ENCODE data around the gene JAK1.
"Not testable (repeated sequence)": the region's sequence is repeated elsewhere in the genome, so short reads cannot be mapped to it uniquely, and the experiment has no call there.

Gene JAK1

DNA sequence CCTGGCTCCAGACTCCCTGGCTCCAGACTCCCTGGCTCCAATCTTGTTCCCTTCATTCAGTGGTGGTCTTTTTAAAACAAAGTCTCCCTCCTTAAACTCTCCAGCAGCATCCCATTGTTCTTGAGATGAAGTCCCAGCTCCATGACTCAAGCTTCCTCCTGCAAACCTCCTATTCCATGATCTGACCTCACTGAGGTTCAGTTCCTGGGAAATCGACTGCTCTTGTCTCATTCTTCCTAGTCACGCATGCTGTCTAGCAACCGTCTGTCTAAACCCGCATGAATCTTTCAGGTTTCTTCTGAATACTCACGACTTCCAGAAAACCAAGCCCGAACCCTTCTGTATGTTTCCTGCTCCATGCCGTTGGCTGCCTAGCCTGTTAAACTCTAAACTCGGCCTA is 129.5 kb downstream of the JAK1 start:
- Histone ChIP-seq H3K9ac (ENCODE audit: low read depth, low read length) (no peak overlapping the region), H3K4me3 (ENCODE audit: low read depth, low read length) (no peak overlapping the region), H3K36me3 (ENCODE audit: control insufficient read depth, insufficient read depth, low read length) (peaks cover 14% of the 10 kb centered on the region), H3K9me3 (ENCODE audit: control insufficient read depth, insufficient read depth, low read length) (no peaks in the 10 kb centered on the region), H3K27me3 (ENCODE audit: control insufficient read depth, insufficient read depth, low read length) (no peaks in the 10 kb centered on the region), H3K4me1 (ENCODE audit: control insufficient read depth, insufficient read depth, low read length) (no peaks in the 10 kb centered on the region)

DNA sequence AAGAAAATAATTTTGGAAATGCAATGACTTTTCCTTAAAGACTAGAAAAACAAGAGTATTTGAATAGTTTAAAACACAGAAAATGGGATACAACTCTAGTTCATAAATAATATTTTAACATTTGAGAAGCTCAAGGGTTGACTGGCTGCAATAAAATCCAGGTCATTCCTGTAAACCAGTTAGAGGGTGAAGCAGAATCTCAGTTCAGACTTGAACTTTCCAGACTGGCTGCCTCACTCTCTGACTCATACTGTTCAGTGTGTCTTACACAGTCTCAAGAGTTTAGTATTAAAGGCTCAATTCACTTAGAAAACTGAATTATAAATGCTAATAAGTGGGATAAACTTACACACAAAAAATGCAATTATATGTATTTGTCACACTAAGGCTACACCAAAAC is 131.6 kb downstream of the JAK1 start:
- H3K27me3 ChIP-seq (ENCODE audit: control insufficient read depth, insufficient read depth, low read length) = no peaks in the 10 kb centered on the region
- H3K4me1 ChIP-seq (ENCODE audit: control insufficient read depth, insufficient read depth, low read length) = no peaks in the 10 kb centered on the region
- no peaks in the 10 kb centered on the region for H3K9me3 ChIP-seq (ENCODE audit: control insufficient read depth, insufficient read depth, low read length)
- H3K36me3 ChIP-seq (ENCODE audit: control insufficient read depth, insufficient read depth, low read length) = peaks cover 7% of the 10 kb centered on the region
- H3K4me3 ChIP-seq (ENCODE audit: low read depth, low read length) = no peak overlapping the region
- no peak overlapping the region for H3K9ac ChIP-seq (ENCODE audit: low read depth, low read length)

DNA sequence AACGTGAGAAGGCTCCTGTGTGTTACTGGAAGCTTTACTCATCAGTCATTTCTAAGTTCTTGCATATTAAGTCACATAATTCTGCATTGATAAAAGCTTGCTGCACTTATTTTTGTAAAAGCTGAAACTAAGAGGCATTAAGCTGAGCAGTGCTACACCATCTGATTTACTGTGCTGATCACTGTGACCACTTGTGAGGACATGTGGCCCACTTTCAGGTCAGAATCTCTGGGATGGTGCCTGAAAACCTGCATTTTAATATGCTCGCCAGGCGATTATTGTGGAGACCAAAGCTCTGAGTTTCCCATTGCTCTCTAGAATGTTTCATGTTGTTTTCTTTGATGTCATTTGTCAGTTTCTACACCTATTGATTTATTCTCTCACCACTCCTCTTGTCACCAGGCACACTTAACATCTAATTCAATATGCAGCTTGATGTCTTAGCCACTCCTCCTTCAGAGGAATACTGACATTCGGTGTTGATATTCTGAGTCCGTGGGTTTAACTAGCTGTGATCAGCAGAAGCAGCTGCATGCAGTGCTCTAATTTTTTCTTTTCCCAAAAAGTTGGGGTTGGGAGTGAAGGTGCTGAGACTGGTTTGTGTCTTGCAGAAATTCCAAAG is 136.2 kb downstream of the JAK1 start:
- Histone ChIP-seq H3K9ac (ENCODE audit: low read depth, low read length) (no peak overlapping the region), H3K9me3 (ENCODE audit: control insufficient read depth, insufficient read depth, low read length) (no peaks in the 10 kb centered on the region)

DNA sequence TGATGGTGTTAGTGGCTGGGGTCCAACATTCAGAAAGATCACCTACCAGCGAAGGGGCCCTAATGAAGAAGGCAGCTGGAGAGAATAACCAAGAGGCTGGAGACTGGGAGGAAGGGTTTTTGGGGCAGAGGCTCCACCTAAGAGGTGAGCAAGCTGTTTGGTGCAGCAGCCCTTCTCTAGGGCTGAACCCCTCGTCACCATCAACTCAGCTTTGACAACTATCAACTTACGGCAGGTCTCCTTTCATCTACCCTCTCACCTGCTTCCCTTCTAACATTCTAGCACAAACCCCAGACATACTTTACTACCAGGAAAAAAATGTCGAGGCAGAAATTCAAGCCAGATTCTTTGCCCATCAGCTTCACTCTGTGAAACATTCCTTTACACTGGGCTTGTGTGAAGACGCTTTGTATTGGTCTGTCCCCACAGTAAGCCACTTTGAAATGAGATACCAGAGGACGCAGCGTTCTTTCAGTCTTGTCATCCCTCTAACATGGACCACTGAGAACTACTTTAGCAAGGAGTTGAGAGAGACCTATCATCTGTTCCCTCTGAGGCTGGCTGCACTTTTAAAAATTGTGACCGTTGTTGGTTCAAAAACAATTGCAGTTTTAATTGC is 136.8 kb downstream of the JAK1 start:
- Histone ChIP-seq H3K9me3 (ENCODE audit: control insufficient read depth, insufficient read depth, low read length) (no peaks in the 10 kb centered on the region), H3K4me1 (ENCODE audit: control insufficient read depth, insufficient read depth, low read length) (no peaks in the 10 kb centered on the region), H3K9ac (ENCODE audit: low read depth, low read length) (no peak overlapping the region), H3K4me3 (ENCODE audit: low read depth, low read length) (no peak overlapping the region), H3K27me3 (ENCODE audit: control insufficient read depth, insufficient read depth, low read length) (no peaks in the 10 kb centered on the region), H3K36me3 (ENCODE audit: control insufficient read depth, insufficient read depth, low read length) (no peaks in the 10 kb centered on the region)

More for the DNA sequence above, 136.2 kb downstream of the JAK1 start:
- no peak overlapping the region for H3K4me3 ChIP-seq (ENCODE audit: low read depth, low read length)
- no peaks in the 10 kb centered on the region for H3K36me3 ChIP-seq (ENCODE audit: control insufficient read depth, insufficient read depth, low read length)
- H3K27me3 ChIP-seq (ENCODE audit: control insufficient read depth, insufficient read depth, low read length) = no peaks in the 10 kb centered on the region
- no peaks in the 10 kb centered on the region for H3K4me1 ChIP-seq (ENCODE audit: control insufficient read depth, insufficient read depth, low read length)

DNA sequence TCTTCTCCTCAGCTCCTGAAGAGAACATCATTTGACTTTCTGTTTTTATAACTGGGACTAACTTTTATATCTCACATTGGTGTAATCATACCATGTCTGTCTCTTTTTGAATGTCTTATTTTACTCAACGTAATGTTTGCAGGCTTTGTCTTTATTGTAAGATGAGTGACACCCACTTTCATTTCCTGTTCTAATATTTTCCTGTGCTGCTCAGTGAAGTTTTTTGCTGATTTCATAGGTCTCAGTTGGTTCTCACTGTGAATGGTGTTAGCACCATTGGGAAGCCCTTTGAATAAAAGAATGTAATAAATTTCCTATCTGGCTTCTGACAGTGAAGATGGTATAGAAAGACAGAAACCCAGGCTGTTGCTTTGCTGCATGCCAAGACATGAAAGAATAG is 137.5 kb downstream of the JAK1 start:
- Histone ChIP-seq H3K36me3 (ENCODE audit: control insufficient read depth, insufficient read depth, low read length) (no peaks in the 10 kb centered on the region), H3K4me3 (ENCODE audit: low read depth, low read length) (no peak overlapping the region), H3K9ac (ENCODE audit: low read depth, low read length) (no peak overlapping the region)

DNA sequence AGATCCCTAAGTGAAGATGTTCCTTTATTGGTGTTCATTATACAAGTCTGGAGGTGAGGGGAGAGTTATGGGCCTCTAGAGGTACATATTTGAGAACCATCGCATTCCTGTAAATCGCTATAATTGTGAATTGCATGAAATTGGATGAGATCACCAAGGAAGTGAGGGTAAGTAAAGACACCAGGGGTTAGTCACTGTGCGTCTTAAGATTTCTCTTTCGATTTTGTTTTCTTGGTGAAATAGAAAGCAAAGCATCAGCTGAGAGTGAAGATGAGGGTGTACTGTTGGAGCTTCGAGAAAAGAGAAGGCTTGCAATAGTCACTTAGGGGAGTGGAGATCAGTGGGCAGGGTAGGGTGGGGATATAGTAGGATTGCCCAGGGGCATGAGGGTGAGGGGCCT is 139.4 kb downstream of the JAK1 start:
- H3K4me1 ChIP-seq (ENCODE audit: control insufficient read depth, insufficient read depth, low read length) = no peaks in the 10 kb centered on the region
- H3K36me3 ChIP-seq (ENCODE audit: control insufficient read depth, insufficient read depth, low read length) = no peaks in the 10 kb centered on the region
- H3K4me3 ChIP-seq (ENCODE audit: low read depth, low read length) = no peak overlapping the region
- H3K27me3 ChIP-seq (ENCODE audit: control insufficient read depth, insufficient read depth, low read length) = no peaks in the 10 kb centered on the region
- no peaks in the 10 kb centered on the region for H3K9me3 ChIP-seq (ENCODE audit: control insufficient read depth, insufficient read depth, low read length)
- H3K9ac ChIP-seq (ENCODE audit: low read depth, low read length) = no peak overlapping the region

More for the DNA sequence above, 137.5 kb downstream of the JAK1 start:
- Histone ChIP-seq H3K9me3 (ENCODE audit: control insufficient read depth, insufficient read depth, low read length) (no peaks in the 10 kb centered on the region), H3K27me3 (ENCODE audit: control insufficient read depth, insufficient read depth, low read length) (no peaks in the 10 kb centered on the region), H3K4me1 (ENCODE audit: control insufficient read depth, insufficient read depth, low read length) (no peaks in the 10 kb centered on the region)

DNA sequence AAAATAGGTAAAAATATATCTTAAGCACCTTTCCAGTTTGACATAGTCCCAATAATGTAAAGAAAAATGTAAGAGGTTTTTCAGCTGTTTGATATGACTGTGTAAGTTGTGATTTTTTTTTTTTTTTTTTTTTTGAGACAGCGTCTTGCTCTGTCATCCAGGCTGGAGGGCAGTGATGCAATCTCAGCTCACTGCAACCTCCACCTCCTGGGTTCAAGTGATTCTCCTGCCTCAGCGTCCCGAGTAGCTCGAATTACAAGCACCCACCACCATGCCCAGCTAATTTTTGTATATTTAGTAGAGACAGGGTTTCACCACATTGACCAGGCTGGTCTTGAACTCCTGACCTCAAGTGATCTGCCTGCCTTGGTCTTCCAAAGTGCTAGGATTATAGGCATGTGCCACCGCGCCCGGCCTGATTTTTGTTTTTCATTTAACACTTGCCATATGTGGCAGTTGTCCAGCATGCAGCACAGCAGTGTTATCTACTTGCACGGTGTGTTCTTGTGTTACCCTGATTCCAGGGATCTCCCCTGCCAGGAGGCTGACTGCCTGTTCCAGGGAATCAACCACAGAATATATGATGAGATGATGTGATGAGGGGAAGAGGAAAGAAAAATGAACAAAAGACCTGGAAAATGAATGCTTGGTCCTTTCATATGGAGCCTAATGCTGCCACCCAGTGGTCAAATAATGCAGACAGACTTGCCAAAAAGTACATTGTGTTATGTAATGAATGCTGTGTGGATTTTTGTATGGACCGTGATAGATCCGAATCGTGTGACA is 142.5 kb downstream of the JAK1 start:
- H3K27me3 ChIP-seq (ENCODE audit: control insufficient read depth, insufficient read depth, low read length) = no peaks in the 10 kb centered on the region
- H3K9me3 ChIP-seq (ENCODE audit: control insufficient read depth, insufficient read depth, low read length) = no peaks in the 10 kb centered on the region
- no peaks in the 10 kb centered on the region for H3K4me1 ChIP-seq (ENCODE audit: control insufficient read depth, insufficient read depth, low read length)
- H3K9ac ChIP-seq (ENCODE audit: low read depth, low read length) = no peak overlapping the region
- no peaks in the 10 kb centered on the region for H3K36me3 ChIP-seq (ENCODE audit: control insufficient read depth, insufficient read depth, low read length)
- no peak overlapping the region for H3K4me3 ChIP-seq (ENCODE audit: low read depth, low read length)

DNA sequence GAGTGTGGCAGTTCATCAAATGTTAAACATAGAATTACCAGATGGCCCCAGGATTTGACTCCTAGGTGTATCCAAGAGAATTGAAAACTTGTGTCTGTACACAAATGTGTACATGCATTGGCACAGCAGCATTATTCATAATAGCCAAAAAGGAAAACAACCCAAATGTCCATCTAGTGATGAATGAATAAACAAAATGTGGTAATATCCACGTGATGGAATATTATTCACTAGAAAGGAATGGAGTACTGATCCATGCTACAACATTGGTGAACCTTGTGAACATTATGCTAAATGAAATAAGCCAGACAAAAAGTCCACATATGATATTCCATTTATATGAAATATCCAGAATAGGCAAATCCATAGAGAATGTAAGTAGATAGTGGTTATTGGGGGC is 143.7 kb downstream of the JAK1 start:
- Histone ChIP-seq H3K9ac (ENCODE audit: low read depth, low read length) (no peak overlapping the region), H3K4me3 (ENCODE audit: low read depth, low read length) (no peak overlapping the region), H3K9me3 (ENCODE audit: control insufficient read depth, insufficient read depth, low read length) (no peaks in the 10 kb centered on the region), H3K4me1 (ENCODE audit: control insufficient read depth, insufficient read depth, low read length) (no peaks in the 10 kb centered on the region), H3K36me3 (ENCODE audit: control insufficient read depth, insufficient read depth, low read length) (no peaks in the 10 kb centered on the region), H3K27me3 (ENCODE audit: control insufficient read depth, insufficient read depth, low read length) (no peaks in the 10 kb centered on the region)

DNA sequence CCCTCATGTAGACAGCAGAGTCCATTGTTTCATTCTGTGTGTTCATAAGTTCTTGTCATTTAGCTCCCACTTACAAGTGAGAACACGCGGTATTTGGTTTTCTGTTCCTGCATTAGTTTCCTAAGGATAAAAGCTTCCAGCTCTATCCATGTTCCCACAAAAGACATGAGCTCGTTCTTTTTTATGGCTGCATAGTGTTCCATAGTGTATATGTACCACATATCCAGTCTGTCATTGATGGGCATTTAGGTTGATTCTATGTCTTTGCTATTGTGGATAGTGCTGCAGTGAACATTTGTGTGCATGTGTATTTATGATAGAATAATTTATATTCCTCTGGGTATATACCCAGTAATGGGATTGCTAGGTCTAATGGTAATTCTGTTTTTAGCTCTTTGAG is 145.8 kb downstream of the JAK1 start:
- not testable (repeated sequence) for H3K27me3 ChIP-seq (ENCODE audit: control insufficient read depth, insufficient read depth, low read length); H3K9ac ChIP-seq (ENCODE audit: low read depth, low read length); H3K4me3 ChIP-seq (ENCODE audit: low read depth, low read length); H3K36me3 ChIP-seq (ENCODE audit: control insufficient read depth, insufficient read depth, low read length); H3K4me1 ChIP-seq (ENCODE audit: control insufficient read depth, insufficient read depth, low read length); H3K9me3 ChIP-seq (ENCODE audit: control insufficient read depth, insufficient read depth, low read length)

DNA sequence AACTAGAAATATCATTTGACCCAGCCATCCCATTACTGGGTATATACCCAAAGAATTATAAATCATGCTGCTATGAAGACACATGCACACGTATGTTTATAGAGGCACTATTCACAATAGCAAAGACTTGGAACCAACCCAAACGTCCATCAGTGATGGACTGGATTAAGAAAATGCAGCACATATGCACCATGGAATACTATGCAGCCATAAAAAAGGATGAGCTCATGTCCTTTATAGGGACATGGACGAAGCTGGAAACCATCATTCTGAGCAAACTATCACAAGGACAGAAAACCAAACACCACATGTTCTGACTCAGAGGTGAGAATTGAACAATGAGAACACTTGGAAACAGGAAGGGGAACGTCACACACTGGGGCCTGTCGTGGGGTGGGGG is 149.0 kb downstream of the JAK1 start:
- not testable (repeated sequence) for H3K36me3 ChIP-seq (ENCODE audit: control insufficient read depth, insufficient read depth, low read length); H3K9ac ChIP-seq (ENCODE audit: low read depth, low read length); H3K4me1 ChIP-seq (ENCODE audit: control insufficient read depth, insufficient read depth, low read length); H3K9me3 ChIP-seq (ENCODE audit: control insufficient read depth, insufficient read depth, low read length); H3K27me3 ChIP-seq (ENCODE audit: control insufficient read depth, insufficient read depth, low read length); H3K4me3 ChIP-seq (ENCODE audit: low read depth, low read length)

DNA sequence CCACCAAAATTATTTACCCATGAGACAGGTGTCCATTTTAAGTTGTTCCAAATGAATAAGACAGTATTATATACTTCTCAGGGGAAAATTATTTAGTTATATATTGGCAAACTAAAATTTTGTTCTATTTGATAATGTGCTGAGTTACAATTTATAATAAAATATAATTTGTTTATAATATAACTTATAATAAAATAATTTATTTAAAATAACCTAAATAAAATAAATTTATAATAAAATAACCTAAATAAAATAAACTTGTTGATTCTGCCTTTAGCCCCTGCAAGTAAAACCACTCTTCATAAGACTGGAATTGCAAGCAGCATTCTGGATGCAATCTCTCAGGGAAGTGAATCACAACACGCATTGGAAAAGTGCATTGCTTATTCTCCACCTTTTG is 151.9 kb downstream of the JAK1 start:
- H3K9me3 ChIP-seq (ENCODE audit: control insufficient read depth, insufficient read depth, low read length) = no peaks in the 10 kb centered on the region
- no peak overlapping the region for H3K4me3 ChIP-seq (ENCODE audit: low read depth, low read length)
- H3K27me3 ChIP-seq (ENCODE audit: control insufficient read depth, insufficient read depth, low read length) = no peaks in the 10 kb centered on the region
- H3K9ac ChIP-seq (ENCODE audit: low read depth, low read length) = no peak overlapping the region
- no peaks in the 10 kb centered on the region for H3K36me3 ChIP-seq (ENCODE audit: control insufficient read depth, insufficient read depth, low read length)
- H3K4me1 ChIP-seq (ENCODE audit: control insufficient read depth, insufficient read depth, low read length) = no peaks in the 10 kb centered on the region

DNA sequence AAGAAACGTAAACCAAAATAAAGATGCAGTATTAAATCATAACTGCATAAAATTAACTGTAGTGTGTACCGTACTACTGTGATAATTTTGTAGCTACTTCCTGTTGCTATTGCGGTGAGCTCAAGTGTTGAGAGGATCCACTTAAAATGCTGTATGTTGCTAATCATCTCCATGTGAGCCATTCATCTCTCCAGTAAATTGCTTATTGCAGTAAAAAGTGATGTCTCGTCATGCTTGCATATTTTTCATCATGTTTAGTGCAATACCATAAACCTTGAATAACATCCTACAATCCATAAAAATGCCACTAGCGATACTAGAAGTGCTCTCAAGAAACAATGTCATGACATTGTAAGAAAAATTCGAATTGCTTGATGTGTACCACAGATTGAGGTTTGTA is 155.2 kb downstream of the JAK1 start:
- H3K4me1 ChIP-seq (ENCODE audit: control insufficient read depth, insufficient read depth, low read length) = no peaks in the 10 kb centered on the region
- no peaks in the 10 kb centered on the region for H3K9me3 ChIP-seq (ENCODE audit: control insufficient read depth, insufficient read depth, low read length)
- H3K27me3 ChIP-seq (ENCODE audit: control insufficient read depth, insufficient read depth, low read length) = no peaks in the 10 kb centered on the region
- H3K9ac ChIP-seq (ENCODE audit: low read depth, low read length) = no peak overlapping the region
- no peaks in the 10 kb centered on the region for H3K36me3 ChIP-seq (ENCODE audit: control insufficient read depth, insufficient read depth, low read length)
- H3K4me3 ChIP-seq (ENCODE audit: low read depth, low read length) = no peak overlapping the region

All from iPS-15b (cell line).